GM23338 (cell line): ENCODE results near the gene PAIP2B. TPM values are rescaled to one million over a fixed set of nuclear protein-coding genes. Genes with fewer than 3 reads are reported as not detected.

ENCODE experiments used
- ATAC-seq: fragments of 200-7000 bp; cut with Tn5 transposase; 3 replicates; pipeline ENCODE4 v1.9.1; 2020
- DNase-seq: peaks from one replicate; pipeline ENCODE4 v3.0.0-alpha.2; 2015; ENCODE audit warnings: low spot score
- H2AFZ ChIP-seq: fragments of 200-600 bp; sonication (generic); 2 replicates; pipeline ENCODE4 v1.8.0; 2016; ENCODE audit warnings: antibody characterized with exemption, mild to moderate bottlenecking, moderate library complexity
- H3F3A ChIP-seq: fragments of 200-600 bp; sonication (generic); replicated peaks from 2 replicates; pipeline ENCODE4 v1.8.0; 2017; ENCODE audit warnings: antibody characterized with exemption, mixed run types, low read depth
- H3K27ac ChIP-seq: fragments of 200-600 bp; sonication (generic); 2 replicates; pipeline ENCODE4 v1.6.1; 2016; ENCODE audit warnings: low read depth
- H3K27me3 ChIP-seq: fragments of 200-600 bp; sonication (generic); 2 replicates; pipeline ENCODE4 v1.8.0; 2016; ENCODE audit warnings: mild to moderate bottlenecking, mixed run types, moderate library complexity; ENCODE audit not compliant: insufficient read depth
- H3K36me3 ChIP-seq: fragments of 200-600 bp; sonication (generic); 2 replicates; pipeline ENCODE4 v1.8.0; 2016; ENCODE audit warnings: mild to moderate bottlenecking; ENCODE audit not compliant: insufficient read depth
- H3K4me1 ChIP-seq: fragments of 200-600 bp; sonication (generic); 2 replicates; pipeline ENCODE4 v1.8.0; 2016; ENCODE audit warnings: mild to moderate bottlenecking, moderate library complexity; ENCODE audit not compliant: insufficient read depth
- H3K4me2 ChIP-seq: fragments of 200-600 bp; sonication (generic); 2 replicates; pipeline ENCODE4 v1.7.1; 2017; ENCODE audit warnings: mixed run types
- H3K4me3 ChIP-seq: fragments of 200-600 bp; sonication (generic); 2 replicates; pipeline ENCODE4 v1.6.1; 2016; ENCODE audit warnings: mixed run types
- H3K79me2 ChIP-seq: fragments of 200-600 bp; sonication (generic); replicated peaks from 2 replicates; pipeline ENCODE4 v1.8.0; 2017; ENCODE audit warnings: mild to moderate bottlenecking; ENCODE audit not compliant: insufficient read depth
- H3K9me2 ChIP-seq: fragments of 200-600 bp; sonication (generic); 2 replicates; pipeline ENCODE4 v1.8.0; 2017; ENCODE audit not compliant: insufficient read depth
- H4K20me1 ChIP-seq: fragments of 200-600 bp; sonication (generic); replicated peaks from 2 replicates; pipeline ENCODE4 v1.8.0; 2017; ENCODE audit warnings: mild to moderate bottlenecking; ENCODE audit not compliant: insufficient read depth
- H3K27ac Mint-ChIP-seq: 2 replicates; pipeline ENCODE4 v1.8.0; 2020; ENCODE audit warnings: inconsistent platforms, mild to moderate bottlenecking, moderate library complexity, mixed read lengths
- H3K27me3 Mint-ChIP-seq: 3 replicates; pipeline ENCODE4 v1.8.0; 2022; ENCODE audit warnings: low read depth, mild to moderate bottlenecking, moderate library complexity, mixed read lengths, inconsistent platforms; ENCODE audit not compliant: insufficient read depth, poor library complexity
- H3K36me3 Mint-ChIP-seq: 3 replicates; pipeline ENCODE4 v1.8.0; 2021; ENCODE audit warnings: low read depth, mild to moderate bottlenecking, inconsistent platforms, moderate library complexity, mixed read lengths
- H3K4me1 Mint-ChIP-seq: 3 replicates; pipeline ENCODE4 v1.8.0; 2020; ENCODE audit warnings: mild to moderate bottlenecking, inconsistent platforms, mixed read lengths
- H3K4me3 Mint-ChIP-seq: 3 replicates; pipeline ENCODE4 v1.8.0; 2021; ENCODE audit warnings: moderate library complexity, mild to moderate bottlenecking, inconsistent platforms, mixed read lengths
- H3K9me3 Mint-ChIP-seq: 3 replicates; pipeline ENCODE4 v1.8.0; 2020; ENCODE audit warnings: moderate library complexity, mild to moderate bottlenecking, inconsistent platforms, mixed read lengths
- EZH2phosphoT487 ChIP-seq: fragments of 200-600 bp; sonication (generic); IDR thresholded peaks from one replicate; pipeline ENCODE4 v1.8.1; 2018; ENCODE audit warnings: antibody characterized with exemption; ENCODE audit not compliant: unreplicated experiment
- JUNB ChIP-seq: IDR thresholded peaks from one replicate; pipeline ENCODE4 v1.6.1; 2016; ENCODE audit warnings: antibody characterized with exemption; ENCODE audit not compliant: unreplicated experiment
- ZNF114 ChIP-seq: fragments of 250-450 bp; sonication (Bioruptor Pico); IDR thresholded peaks from 2 replicates; pipeline ENCODE4 v1.5.0; 2020; ENCODE audit warnings: mild to moderate bottlenecking, moderate library complexity
- polyA plus RNA-seq: library from polyadenylated mRNA; unstranded; fragments of >200 nt; fragmentation: Nextera tagmentation; extraction: Ambion mirVana; gene quantifications from 2 replicates; pipeline ENCODE4 v1.2.1, GENCODE V29; 2016
- total RNA-seq: library from RNA; depleted of rRNA; stranded (reverse); fragments of >200 nt; shearing (Covaris generic); gene quantifications from 2 replicates; pipeline ENCODE4 v1.2.3, GENCODE V29; 2014
- TF ChIP-seq, protein P1 (sequence below), 2 experiments: fragments of 200-600 bp in 1 of 2; sonication (generic) in 1 of 2; conservative IDR thresholded peaks; 2 replicates each; pipeline versions ENCODE4 v1.5.1 to v1.6.1; 2016 to 2017; ENCODE audit warnings: antibody characterized with exemption in 2 of 2, low read depth in 2 of 2, mild to moderate bottlenecking in 2 of 2, moderate library complexity in 1 of 2
- TF ChIP-seq, protein P2 (sequence below): fragments of 250-450 bp; sonication (Bioruptor Pico); IDR thresholded peaks from 2 replicates; pipeline ENCODE4 v1.5.0; 2020; ENCODE audit warnings: mild to moderate bottlenecking, moderate library complexity
- TF ChIP-seq, protein P3 (sequence below): IDR thresholded peaks from 2 replicates; pipeline ENCODE4 v1.6.1; 2016; ENCODE audit warnings: antibody characterized with exemption

Gene PAIP2B
- total and polyA plus RNA-seq, 2 experiments from 2014 or later = 7.6 to 29.7 TPM

DNA sequence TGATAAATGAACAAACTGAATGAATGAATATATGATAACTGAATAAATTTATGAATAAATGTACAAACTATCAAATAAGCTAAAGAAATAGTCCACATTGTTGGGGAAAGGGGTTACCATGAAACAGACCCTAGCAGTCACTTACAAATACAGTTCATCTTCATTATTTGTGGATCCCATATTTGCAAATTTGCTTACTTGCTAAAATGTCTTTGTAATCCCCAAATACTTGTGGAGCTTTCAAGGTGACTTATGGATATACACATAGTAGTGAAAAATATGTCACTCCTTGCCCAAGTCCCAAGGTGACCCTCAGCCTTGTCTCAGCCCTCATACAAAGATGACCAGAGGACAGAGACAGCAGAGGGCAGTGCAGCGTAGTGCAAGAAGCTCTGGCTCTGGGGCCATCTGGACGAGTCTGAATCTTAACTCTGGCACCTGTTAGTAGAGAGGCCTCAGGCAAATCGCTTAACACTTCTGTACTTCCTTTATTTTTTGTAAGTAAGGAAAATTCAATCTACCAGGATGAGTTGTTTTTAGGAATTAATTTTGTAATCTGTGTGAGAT is 3.1 kb downstream of the PAIP2B start:
- Histone ChIP-seq H3K4me2 (no peak overlapping the region), H3K4me1 (0 out of 2 replicates have a peak, but pooled peaks cover 8% of the 10 kb centered on the region), H2AFZ (no peak overlapping the region), H3K79me2 (peaks cover 23% of the 10 kb centered on the region), H3K27ac (no peak overlapping the region), H3K36me3 (no peaks in the 10 kb centered on the region; the same call in 1 of the 2 replicates), H3F3A (no peaks in the 10 kb centered on the region), H3K9me2 (no peaks in the 10 kb centered on the region), H4K20me1 (peaks cover 12% of the 10 kb centered on the region), H3K27me3 (no peaks in the 10 kb centered on the region), H3K4me3 (no peak overlapping the region)
- peaks cover 3% of the 10 kb centered on the region; the same call in 1 of the 3 replicates for H3K9me3 Mint-ChIP-seq
- H3K4me3 Mint-ChIP-seq = no peak overlapping the region
- H3K27me3 Mint-ChIP-seq = peaks cover 13% of the 10 kb centered on the region
- H3K4me1 Mint-ChIP-seq = peaks cover 7% of the 10 kb centered on the region
- peaks cover 11% of the 10 kb centered on the region; the same call in 1 of the 3 replicates for H3K36me3 Mint-ChIP-seq
- TF ChIP-seq, protein P1, sequence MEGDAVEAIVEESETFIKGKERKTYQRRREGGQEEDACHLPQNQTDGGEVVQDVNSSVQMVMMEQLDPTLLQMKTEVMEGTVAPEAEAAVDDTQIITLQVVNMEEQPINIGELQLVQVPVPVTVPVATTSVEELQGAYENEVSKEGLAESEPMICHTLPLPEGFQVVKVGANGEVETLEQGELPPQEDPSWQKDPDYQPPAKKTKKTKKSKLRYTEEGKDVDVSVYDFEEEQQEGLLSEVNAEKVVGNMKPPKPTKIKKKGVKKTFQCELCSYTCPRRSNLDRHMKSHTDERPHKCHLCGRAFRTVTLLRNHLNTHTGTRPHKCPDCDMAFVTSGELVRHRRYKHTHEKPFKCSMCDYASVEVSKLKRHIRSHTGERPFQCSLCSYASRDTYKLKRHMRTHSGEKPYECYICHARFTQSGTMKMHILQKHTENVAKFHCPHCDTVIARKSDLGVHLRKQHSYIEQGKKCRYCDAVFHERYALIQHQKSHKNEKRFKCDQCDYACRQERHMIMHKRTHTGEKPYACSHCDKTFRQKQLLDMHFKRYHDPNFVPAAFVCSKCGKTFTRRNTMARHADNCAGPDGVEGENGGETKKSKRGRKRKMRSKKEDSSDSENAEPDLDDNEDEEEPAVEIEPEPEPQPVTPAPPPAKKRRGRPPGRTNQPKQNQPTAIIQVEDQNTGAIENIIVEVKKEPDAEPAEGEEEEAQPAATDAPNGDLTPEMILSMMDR (conservative IDR thresholded peaks at IDR 0.05; ENCODE audit: low read depth in 2 of 2) = peak; percentile 77 to 90
- TF ChIP-seq, protein P2, sequence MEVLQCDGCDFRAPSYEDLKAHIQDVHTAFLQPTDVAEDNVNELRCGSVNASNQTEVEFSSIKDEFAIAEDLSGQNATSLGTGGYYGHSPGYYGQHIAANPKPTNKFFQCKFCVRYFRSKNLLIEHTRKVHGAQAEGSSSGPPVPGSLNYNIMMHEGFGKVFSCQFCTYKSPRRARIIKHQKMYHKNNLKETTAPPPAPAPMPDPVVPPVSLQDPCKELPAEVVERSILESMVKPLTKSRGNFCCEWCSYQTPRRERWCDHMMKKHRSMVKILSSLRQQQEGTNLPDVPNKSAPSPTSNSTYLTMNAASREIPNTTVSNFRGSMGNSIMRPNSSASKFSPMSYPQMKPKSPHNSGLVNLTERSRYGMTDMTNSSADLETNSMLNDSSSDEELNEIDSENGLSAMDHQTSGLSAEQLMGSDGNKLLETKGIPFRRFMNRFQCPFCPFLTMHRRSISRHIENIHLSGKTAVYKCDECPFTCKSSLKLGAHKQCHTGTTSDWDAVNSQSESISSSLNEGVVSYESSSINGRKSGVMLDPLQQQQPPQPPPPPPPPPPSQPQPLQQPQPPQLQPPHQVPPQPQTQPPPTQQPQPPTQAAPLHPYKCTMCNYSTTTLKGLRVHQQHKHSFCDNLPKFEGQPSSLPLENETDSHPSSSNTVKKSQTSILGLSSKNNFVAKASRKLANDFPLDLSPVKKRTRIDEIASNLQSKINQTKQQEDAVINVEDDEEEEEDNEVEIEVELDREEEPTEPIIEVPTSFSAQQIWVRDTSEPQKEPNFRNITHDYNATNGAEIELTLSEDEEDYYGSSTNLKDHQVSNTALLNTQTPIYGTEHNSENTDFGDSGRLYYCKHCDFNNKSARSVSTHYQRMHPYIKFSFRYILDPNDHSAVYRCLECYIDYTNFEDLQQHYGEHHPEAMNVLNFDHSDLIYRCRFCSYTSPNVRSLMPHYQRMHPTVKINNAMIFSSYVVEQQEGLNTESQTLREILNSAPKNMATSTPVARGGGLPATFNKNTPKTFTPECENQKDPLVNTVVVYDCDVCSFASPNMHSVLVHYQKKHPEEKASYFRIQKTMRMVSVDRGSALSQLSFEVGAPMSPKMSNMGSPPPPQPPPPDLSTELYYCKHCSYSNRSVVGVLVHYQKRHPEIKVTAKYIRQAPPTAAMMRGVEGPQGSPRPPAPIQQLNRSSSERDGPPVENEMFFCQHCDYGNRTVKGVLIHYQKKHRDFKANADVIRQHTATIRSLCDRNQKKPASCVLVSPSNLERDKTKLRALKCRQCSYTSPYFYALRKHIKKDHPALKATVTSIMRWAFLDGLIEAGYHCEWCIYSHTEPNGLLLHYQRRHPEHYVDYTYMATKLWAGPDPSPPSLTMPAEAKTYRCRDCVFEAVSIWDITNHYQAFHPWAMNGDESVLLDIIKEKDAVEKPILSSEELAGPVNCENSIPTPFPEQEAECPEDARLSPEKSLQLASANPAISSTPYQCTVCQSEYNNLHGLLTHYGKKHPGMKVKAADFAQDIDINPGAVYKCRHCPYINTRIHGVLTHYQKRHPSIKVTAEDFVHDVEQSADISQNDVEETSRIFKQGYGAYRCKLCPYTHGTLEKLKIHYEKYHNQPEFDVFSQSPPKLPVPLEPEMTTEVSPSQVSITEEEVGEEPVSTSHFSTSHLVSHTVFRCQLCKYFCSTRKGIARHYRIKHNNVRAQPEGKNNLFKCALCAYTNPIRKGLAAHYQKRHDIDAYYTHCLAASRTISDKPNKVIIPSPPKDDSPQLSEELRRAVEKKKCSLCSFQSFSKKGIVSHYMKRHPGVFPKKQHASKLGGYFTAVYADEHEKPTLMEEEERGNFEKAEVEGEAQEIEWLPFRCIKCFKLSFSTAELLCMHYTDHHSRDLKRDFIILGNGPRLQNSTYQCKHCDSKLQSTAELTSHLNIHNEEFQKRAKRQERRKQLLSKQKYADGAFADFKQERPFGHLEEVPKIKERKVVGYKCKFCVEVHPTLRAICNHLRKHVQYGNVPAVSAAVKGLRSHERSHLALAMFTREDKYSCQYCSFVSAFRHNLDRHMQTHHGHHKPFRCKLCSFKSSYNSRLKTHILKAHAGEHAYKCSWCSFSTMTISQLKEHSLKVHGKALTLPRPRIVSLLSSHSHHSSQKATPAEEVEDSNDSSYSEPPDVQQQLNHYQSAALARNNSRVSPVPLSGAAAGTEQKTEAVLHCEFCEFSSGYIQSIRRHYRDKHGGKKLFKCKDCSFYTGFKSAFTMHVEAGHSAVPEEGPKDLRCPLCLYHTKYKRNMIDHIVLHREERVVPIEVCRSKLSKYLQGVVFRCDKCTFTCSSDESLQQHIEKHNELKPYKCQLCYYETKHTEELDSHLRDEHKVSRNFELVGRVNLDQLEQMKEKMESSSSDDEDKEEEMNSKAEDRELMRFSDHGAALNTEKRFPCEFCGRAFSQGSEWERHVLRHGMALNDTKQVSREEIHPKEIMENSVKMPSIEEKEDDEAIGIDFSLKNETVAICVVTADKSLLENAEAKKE (CRISPR knock-in tag) = no peak
- H3K27ac Mint-ChIP-seq = no peak overlapping the region
- DNase-seq (peak; percentile 90), ATAC-seq (peak; percentile 11)

DNA sequence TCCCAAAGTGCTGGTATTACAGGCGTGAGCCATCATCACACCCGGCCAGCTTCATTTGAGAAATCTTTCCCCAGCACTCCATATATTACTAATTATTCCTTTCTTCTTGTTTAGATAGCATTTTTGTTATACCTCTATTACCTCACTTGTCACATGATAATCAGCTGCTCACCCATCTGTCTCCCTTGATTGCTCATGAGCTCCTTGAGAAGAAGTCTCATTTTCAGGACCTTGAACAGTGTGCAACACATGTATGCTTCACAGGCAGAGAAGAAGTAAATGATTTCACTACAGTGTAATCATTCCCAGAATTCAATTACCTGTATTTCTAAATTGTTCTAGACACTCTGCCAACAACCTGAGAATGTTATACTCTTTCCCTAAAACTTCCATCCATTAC is 6.2 kb downstream of the PAIP2B start:
- peaks cover 30% of the 10 kb centered on the region for H3K79me2 ChIP-seq
- H3F3A ChIP-seq = no peaks in the 10 kb centered on the region
- Mint-ChIP-seq H3K27me3 (peaks cover 3% of the 10 kb centered on the region), H3K36me3 (peaks cover 11% of the 10 kb centered on the region; the same call in 1 of the 3 replicates), H3K4me1 (peaks cover 7% of the 10 kb centered on the region), H3K9me3 (no peaks in the 10 kb centered on the region; the same call in 2 of the 3 replicates), H3K4me3 (no peak overlapping the region), H3K27ac (no peak overlapping the region)
- 0 out of 2 replicates have a peak, but pooled peaks cover 5% of the 10 kb centered on the region for H3K4me1 ChIP-seq
- DNase-seq (no peak), ATAC-seq (no peak)
- H3K36me3 ChIP-seq = no peaks in the 10 kb centered on the region; the same call in 1 of the 2 replicates
- TF ChIP-seq ZNF114 (no peak), EZH2phosphoT487 (no peak), JUNB (no peak)
- TF ChIP-seq, protein P3, sequence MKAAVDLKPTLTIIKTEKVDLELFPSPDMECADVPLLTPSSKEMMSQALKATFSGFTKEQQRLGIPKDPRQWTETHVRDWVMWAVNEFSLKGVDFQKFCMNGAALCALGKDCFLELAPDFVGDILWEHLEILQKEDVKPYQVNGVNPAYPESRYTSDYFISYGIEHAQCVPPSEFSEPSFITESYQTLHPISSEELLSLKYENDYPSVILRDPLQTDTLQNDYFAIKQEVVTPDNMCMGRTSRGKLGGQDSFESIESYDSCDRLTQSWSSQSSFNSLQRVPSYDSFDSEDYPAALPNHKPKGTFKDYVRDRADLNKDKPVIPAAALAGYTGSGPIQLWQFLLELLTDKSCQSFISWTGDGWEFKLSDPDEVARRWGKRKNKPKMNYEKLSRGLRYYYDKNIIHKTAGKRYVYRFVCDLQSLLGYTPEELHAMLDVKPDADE = no peak
- no peaks in the 10 kb centered on the region for H3K9me2 ChIP-seq
- H3K27me3 ChIP-seq = no peaks in the 10 kb centered on the region
- H3K4me3 ChIP-seq = no peak overlapping the region
- H2AFZ ChIP-seq = no peak overlapping the region
- H4K20me1 ChIP-seq = peaks cover 12% of the 10 kb centered on the region
- H3K27ac ChIP-seq = no peak overlapping the region
- H3K4me2 ChIP-seq = no peak overlapping the region
